CD4-positive, alpha-beta T cell treated with Interleukin-10 for 1 hour (primary cell): ENCODE measurements around the gene GPC3.

Source experiments
- DNase-seq: peaks from one replicate; pipeline ENCODE4 v3.0.0-alpha.2; 2020

The GPC3 gene

GRCh38 chrX:133881007-133881406, 104.4 kb downstream of the GPC3 start:
- DNase-seq, result no peak

- DNase-seq, result no peak
Measured at GRCh38 chrX:133880032-133880443, 105.4 kb downstream of the GPC3 start.

- DNase-seq, result no peak
Measured at GRCh38 chrX:133878710-133879109, 106.7 kb downstream of the GPC3 start.

GRCh38 chrX:133876646-133877045, 108.7 kb downstream of the GPC3 start:
- DNase-seq, result no peak

GRCh38 chrX:133869270-133869669, 116.1 kb downstream of the GPC3 start:
- no peak for DNase-seq

- DNase-seq, result no peak
Measured at GRCh38 chrX:133868682-133869081, 116.7 kb downstream of the GPC3 start.

- DNase-seq, result no peak
Measured at GRCh38 chrX:133868250-133868649, 117.1 kb downstream of the GPC3 start.

GRCh38 chrX:133865761-133866471, 119.5 kb downstream of the GPC3 start:
- no peak for DNase-seq

- no peak for DNase-seq
Measured at GRCh38 chrX:133864236-133864635, 121.2 kb downstream of the GPC3 start.

- no peak for DNase-seq
Measured at GRCh38 chrX:133859860-133860259, 125.5 kb downstream of the GPC3 start.

GRCh38 chrX:133859336-133859735, 126.1 kb downstream of the GPC3 start:
- DNase-seq, result no peak

- DNase-seq, result no peak
Measured at GRCh38 chrX:133857640-133858269, 127.6 kb downstream of the GPC3 start.

- DNase-seq, result no peak
Measured at GRCh38 chrX:133856819-133857218, 128.6 kb downstream of the GPC3 start.

GRCh38 chrX:133854290-133854689, 131.1 kb downstream of the GPC3 start:
- no peak for DNase-seq

GRCh38 chrX:133852837-133853356, 132.5 kb downstream of the GPC3 start:
- DNase-seq, result no peak

- no peak for DNase-seq
Measured at GRCh38 chrX:133852401-133852800, 133.0 kb downstream of the GPC3 start.

- no peak for DNase-seq
Measured at GRCh38 chrX:133850399-133850798, 135.0 kb downstream of the GPC3 start.

GRCh38 chrX:133849676-133850075, 135.7 kb downstream of the GPC3 start:
- DNase-seq, result no peak

- DNase-seq, result no peak
Measured at GRCh38 chrX:133847340-133847994, 137.9 kb downstream of the GPC3 start.

GRCh38 chrX:133846311-133846710, 139.1 kb downstream of the GPC3 start:
- no peak for DNase-seq

GRCh38 chrX:133840415-133840814, 145.0 kb downstream of the GPC3 start:
- no peak for DNase-seq

GRCh38 chrX:133838761-133839676, 146.4 kb downstream of the GPC3 start:
- DNase-seq, result peak; percentile 20

- no peak for DNase-seq
Measured at GRCh38 chrX:133837091-133837490, 148.3 kb downstream of the GPC3 start.
